Measurements from ENCODE around the gene HK2.
"Not testable (repeated sequence)": the region's sequence is repeated elsewhere in the genome, so short reads cannot be mapped to it uniquely, and the experiment has no call there.

HK2 gene

GRCh38 chr2:74895001-74895400, 61.1 kb downstream of the HK2 start:
- DNase-seq (ENCODE audit: low spot score) = no peak

- DNase-seq (ENCODE audit: low spot score) = no peak
Observed at GRCh38 chr2:74896232-74896631, 62.3 kb downstream of the HK2 start.

GRCh38 chr2:74900225-74900624, 66.3 kb downstream of the HK2 start:
- not testable (repeated sequence) for DNase-seq (ENCODE audit: low spot score)

GRCh38 chr2:74902281-74902860, 68.4 kb downstream of the HK2 start:
- no peak for DNase-seq (ENCODE audit: low spot score)

- no peak for DNase-seq (ENCODE audit: low spot score)
Observed at GRCh38 chr2:74906395-74906794, 72.5 kb downstream of the HK2 start.

- not testable (repeated sequence) for DNase-seq (ENCODE audit: low spot score)
Observed at GRCh38 chr2:74907560-74907959, 73.6 kb downstream of the HK2 start.

GRCh38 chr2:74908748-74909444, 75.0 kb downstream of the HK2 start:
- no peak for DNase-seq (ENCODE audit: low spot score)

GRCh38 chr2:74910245-74910644, 76.3 kb downstream of the HK2 start:
- DNase-seq (ENCODE audit: low spot score) = no peak

GRCh38 chr2:74911061-74911460, 77.1 kb downstream of the HK2 start:
- no peak for DNase-seq (ENCODE audit: low spot score)

GRCh38 chr2:74915743-74916142, 81.8 kb downstream of the HK2 start:
- DNase-seq (ENCODE audit: low spot score) = no peak

- no peak for DNase-seq (ENCODE audit: low spot score)
Observed at GRCh38 chr2:74916394-74916793, 82.5 kb downstream of the HK2 start.

GRCh38 chr2:74917702-74918619, 84.0 kb downstream of the HK2 start:
- no peak for DNase-seq (ENCODE audit: low spot score)

GRCh38 chr2:74919827-74920226, 85.9 kb downstream of the HK2 start:
- DNase-seq (ENCODE audit: low spot score) = peak; percentile 67

GRCh38 chr2:74921236-74921736, 87.4 kb downstream of the HK2 start:
- DNase-seq (ENCODE audit: low spot score) = no peak

- no peak for DNase-seq (ENCODE audit: low spot score)
Observed at GRCh38 chr2:74922592-74923227, 88.8 kb downstream of the HK2 start.

GRCh38 chr2:74924463-74925265, 90.7 kb downstream of the HK2 start:
- no peak for DNase-seq (ENCODE audit: low spot score)

GRCh38 chr2:74925361-74925786, 91.4 kb downstream of the HK2 start:
- no peak for DNase-seq (ENCODE audit: low spot score)

- no peak for DNase-seq (ENCODE audit: low spot score)
Observed at GRCh38 chr2:74927621-74928020, 93.7 kb downstream of the HK2 start.

GRCh38 chr2:74930811-74931486, 97.0 kb downstream of the HK2 start:
- no peak for DNase-seq (ENCODE audit: low spot score)

GRCh38 chr2:74931940-74932339, 98.0 kb downstream of the HK2 start:
- DNase-seq (ENCODE audit: low spot score) = no peak

- no peak for DNase-seq (ENCODE audit: low spot score)
Observed at GRCh38 chr2:74935975-74936391, 102.1 kb downstream of the HK2 start.
